ENCODE measurements around the gene ARHGDIB.

The ARHGDIB gene

GRCh38 chr12:14961466-14962152 lies at the start of gene ARHGDIB:
TSS of gene ARHGDIB (minus strand) at chr12:14961601. CDS start at chr12:14950712, 10,889 bp downstream.
- TF ChIP-seq CTCF (conservative IDR thresholded peaks at IDR 0.05) = no peak
- peak within 1 kb of the TSS; percentile 78 for H3K27ac ChIP-seq

- TF ChIP-seq CTCF (conservative IDR thresholded peaks at IDR 0.05) = no peak
- no peak overlapping the region for H3K27ac ChIP-seq
Observed at GRCh38 chr12:15011162-15011561, 49.8 kb upstream of the ARHGDIB start.

GRCh38 chr12:15007551-15007950 lies 46.1 kb upstream of the ARHGDIB start:
- TF ChIP-seq CTCF (conservative IDR thresholded peaks at IDR 0.05) = no peak
- peak overlapping the region; percentile 26; the same call in 1 of the 2 replicates for H3K27ac ChIP-seq

GRCh38 chr12:15005064-15005463 lies 43.7 kb upstream of the ARHGDIB start:
- no peak for TF ChIP-seq CTCF (conservative IDR thresholded peaks at IDR 0.05)
- peak overlapping the region; percentile 71 for H3K27ac ChIP-seq

- no peak for TF ChIP-seq CTCF (conservative IDR thresholded peaks at IDR 0.05)
- peak overlapping the region; percentile 71 for H3K27ac ChIP-seq
Observed at GRCh38 chr12:15004421-15004820, 43.0 kb upstream of the ARHGDIB start.

GRCh38 chr12:15001733-15002382 lies 40.5 kb upstream of the ARHGDIB start:
- TF ChIP-seq CTCF (conservative IDR thresholded peaks at IDR 0.05) = no peak; the same call in 1 of the 2 replicates
- H3K27ac ChIP-seq = peak overlapping the region; percentile 71

- TF ChIP-seq CTCF (conservative IDR thresholded peaks at IDR 0.05) = no peak
- peak overlapping the region; percentile 71 for H3K27ac ChIP-seq
Observed at GRCh38 chr12:15000575-15000974, 39.2 kb upstream of the ARHGDIB start.

Measured in VCaP (cell line).